HG03354 (cell line): Measurements from ENCODE around the gene CSAG3.
"Not testable (repeated sequence)": the region's sequence is repeated elsewhere in the genome, so short reads cannot be mapped to it uniquely, and the experiment has no call there.

Experiments used
- ATAC-seq: cut with Tn5 transposase; IDR thresholded peaks from one replicate; pipeline ENCODE4 v1.9.1; 2021; ENCODE audit warnings: mild to moderate bottlenecking; ENCODE audit not compliant: unreplicated experiment, poor library complexity, severe bottlenecking

The CSAG3 gene

GRCh38 chrX:152758918-152759317 is at the start of gene CSAG3:
CSAG3 (plus strand) TSS chrX:152759218.
- ATAC-seq: not testable (repeated sequence)

GRCh38 chrX:152713195-152713594 is 45.8 kb upstream of the CSAG3 start:
- not testable (repeated sequence) for ATAC-seq

- not testable (repeated sequence) for ATAC-seq
Measured at GRCh38 chrX:152713815-152714787, 44.9 kb upstream of the CSAG3 start, which contains the start of gene MAGEA2B. MAGEA2B (plus strand) TSS chrX:152714628; CDS start chrX:152717107, 2,479 bp downstream.

DNA sequence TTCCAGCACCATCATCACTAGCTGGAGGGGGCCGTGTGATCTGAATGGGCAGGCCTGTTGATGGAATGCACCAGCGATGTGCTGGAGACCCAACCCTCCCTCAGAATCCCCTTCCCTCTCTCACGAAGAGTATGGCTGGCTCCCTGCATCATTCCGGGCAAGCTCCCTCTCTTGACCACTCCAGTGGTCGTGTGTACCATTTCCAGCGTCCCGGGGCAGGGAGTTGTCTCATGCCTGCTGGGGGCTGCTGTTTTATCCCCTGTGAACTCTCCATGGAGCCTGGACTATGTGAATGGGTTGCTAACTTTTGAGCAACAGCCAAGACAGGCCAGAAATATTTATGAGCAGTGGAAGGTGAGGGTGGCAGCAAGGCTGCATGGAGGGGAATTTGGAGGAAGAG is 33.6 kb upstream of the CSAG3 start:
- no peak for ATAC-seq

DNA sequence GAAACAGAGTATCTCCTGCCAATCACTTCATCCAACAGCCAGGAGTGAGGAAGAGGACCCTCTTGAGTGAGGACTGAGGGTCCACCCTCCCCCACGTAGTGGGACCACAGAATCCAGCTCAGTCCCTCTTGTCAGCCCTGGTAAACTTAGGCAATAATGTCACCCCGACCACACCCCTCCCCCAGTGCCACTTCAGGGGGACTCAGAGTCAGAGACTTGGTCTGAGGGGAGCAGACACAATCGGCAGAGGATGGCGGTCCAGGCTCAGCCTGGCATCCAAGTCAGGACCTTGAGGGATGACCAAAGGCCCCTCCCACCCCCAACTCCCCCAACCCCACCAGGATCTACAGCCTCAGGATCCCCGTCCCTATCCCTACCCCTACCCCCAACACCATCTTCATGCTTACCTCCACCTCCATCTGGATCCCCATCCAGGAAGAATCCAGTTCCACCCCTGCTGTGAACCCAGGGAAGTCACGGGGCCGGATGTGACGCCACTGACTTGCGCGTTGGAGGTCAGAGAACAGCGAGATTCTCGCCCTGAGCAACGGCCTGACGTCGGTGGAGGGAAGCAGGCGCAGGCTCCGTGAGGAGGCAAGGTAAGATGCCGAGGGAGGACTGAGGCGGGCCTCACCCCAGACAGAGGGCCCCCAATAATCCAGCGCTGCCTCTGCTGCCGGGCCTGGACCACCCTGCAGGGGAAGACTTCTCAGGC is 25.6 kb upstream of the CSAG3 start, which contains the start of the genes CSAG1 and MAGEA12:
CSAG1 (minus strand) TSS at position 461 of the 715 bp plus-strand sequence. CDS start 1,261 bp downstream, outside the sequence.
MAGEA12 (plus strand) TSS at position 497 of the 715 bp plus-strand sequence. CDS start 2,405 bp downstream, outside the sequence.
- no peak for ATAC-seq

DNA sequence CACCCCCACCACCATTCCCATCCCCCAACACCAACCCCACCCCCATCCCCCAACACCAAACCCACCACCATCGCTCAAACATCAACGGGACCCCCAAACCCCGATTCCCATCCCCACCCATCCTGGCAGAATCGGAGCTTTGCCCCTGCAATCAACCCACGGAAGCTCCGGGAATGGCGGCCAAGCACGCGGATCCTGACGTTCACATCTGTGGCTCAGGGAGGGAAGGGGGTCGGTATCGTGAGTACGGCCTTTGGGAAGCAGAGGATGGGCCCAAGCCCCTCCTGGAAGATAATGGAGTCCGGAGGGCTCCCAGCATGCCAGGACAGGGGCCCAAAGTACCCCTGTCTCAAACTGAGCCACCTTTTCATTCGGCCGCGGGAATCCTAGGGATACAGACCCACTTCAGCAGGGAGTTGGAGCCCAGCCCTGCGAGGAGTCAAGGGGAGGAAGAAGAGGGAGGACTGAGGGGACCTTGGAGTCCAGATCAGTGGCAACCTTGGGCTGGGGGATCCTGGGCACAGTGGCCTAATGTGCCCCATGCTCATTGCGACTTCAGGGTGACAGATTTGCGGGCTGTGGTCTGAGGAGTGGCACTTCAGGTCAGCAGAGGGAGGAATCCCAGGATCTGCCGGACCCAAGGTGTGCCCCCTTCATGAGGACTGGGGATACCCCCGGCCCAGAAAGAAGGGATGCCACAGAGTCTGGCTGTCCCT is 24.7 kb upstream of the CSAG3 start:
- ATAC-seq: not testable (repeated sequence)

DNA sequence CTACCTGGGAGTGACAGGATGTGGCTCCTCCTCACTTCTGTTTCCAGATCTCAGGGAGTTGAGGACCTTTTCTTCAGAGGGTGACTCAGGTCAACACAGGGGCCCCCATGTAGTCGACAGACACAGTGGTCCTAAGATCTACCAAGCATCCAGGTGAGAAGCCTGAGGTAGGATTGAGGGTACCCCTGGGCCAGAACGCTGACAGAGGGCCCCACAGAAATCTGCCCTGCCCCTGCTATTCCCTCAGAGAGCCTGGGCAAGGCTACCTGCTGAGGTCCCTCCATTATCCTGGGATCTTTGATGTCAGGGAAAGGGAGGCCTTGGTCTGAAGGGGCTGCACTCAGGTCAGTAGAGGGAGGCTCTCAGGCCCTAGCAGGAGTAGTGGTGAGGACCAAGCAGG is 23.9 kb upstream of the CSAG3 start:
- ATAC-seq: no peak

GRCh38 chrX:152735860-152736511 is 23.0 kb upstream of the CSAG3 start:
- no peak for ATAC-seq

DNA sequence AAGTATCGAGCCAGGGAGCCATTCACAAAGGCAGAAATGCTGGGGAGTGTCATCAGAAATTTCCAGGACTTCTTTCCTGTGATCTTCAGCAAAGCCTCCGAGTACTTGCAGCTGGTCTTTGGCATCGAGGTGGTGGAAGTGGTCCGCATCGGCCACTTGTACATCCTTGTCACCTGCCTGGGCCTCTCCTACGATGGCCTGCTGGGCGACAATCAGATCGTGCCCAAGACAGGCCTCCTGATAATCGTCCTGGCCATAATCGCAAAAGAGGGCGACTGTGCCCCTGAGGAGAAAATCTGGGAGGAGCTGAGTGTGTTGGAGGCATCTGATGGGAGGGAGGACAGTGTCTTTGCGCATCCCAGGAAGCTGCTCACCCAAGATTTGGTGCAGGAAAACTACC is 22.5 kb upstream of the CSAG3 start:
- ATAC-seq: not testable (repeated sequence)

DNA sequence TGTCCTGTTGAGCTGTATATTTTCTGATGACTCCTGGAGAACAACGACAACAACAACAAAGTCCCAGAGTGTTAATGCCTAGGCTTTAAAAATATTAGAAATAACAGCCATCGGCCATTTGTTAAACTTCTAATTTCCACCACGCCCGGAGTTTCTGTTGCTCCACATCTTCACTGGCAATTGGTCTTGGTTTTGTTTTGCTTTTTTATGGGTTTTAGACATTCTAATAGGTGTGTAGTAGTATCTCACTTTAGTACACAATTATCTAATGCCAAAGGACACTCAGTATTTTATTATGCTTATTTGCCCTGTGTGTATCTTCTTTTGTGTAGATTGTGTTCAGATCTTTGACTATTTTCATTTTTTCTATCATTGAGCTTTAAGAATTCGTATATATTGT is 20.5 kb upstream of the CSAG3 start:
- no peak for ATAC-seq

DNA sequence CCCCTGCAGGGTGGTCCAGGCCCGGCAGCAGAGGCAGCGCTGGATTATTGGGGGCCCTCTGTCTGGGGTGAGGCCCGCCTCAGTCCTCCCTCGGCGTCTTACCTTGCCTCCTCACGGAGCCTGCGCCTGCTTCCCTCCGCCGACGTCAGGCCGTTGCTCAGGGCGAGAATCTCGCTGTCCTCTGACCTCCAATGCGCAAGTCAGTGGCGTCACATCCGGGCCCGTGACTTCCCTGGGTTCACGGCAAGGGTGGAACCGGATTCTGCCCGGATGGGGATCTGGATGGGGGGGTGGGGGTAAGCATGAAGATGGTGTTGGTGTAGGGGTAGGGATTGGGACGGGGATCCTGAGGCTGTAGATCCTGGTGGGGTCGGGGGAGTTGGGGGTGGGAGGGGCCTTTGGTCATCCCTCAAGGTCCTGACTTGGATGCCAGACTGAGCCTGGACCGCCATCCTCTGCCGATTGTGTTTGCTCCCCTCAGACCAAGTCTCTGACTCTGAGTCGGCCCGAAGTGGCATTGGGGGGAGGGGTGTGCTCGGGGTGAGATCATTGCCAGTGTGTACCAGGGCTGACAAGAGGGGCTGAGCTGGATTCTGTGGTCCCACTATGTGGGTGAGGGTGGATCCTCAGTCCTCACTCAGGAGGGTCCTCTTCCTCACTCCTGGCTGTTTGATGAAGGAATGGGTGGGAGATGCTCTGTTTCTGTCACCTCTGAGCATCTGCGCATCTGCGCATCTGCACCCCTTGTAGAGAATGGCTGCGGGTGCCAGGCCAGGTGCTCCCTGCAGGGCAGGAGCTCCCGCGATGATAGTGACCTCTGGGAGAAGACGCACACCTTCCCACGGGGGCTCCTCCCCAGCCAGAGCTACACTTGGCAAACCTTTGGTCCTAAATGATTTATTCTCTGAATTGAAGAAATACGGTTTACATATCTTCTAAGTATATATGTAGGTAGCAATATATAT is 5.0 kb upstream of the CSAG3 start, which contains the start of gene MAGEA2:
MAGEA2 (minus strand) TSS at position 157 of the 965 bp plus-strand sequence. CDS start 2,479 bp downstream, outside the sequence.
- not testable (repeated sequence) for ATAC-seq

GRCh38 chrX:152754871-152755270 is 4.1 kb upstream of the CSAG3 start:
- not testable (repeated sequence) for ATAC-seq

DNA sequence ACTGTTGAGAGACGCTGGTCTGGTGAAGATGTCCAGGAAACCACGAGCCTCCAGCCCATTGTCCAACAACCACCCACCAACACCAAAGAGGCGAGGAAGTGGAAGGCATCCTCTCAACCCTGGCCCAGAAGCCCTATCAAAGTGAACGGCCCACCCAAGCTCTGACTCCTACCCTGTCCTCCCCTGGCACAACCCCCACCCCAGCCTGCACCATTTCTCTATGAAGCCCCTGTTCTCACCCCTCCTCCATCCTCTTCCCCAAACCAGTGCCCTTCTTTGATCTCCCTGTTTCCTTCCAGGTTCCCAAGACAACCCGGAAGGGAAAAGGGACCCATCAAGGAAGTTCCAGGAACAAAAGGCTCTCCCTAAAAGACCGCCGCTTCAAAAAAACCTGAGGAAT is 526 bp downstream of the CSAG3 start:
- not testable (repeated sequence) for ATAC-seq

- not testable (repeated sequence) for ATAC-seq
Measured at GRCh38 chrX:152761582-152761981, 2.6 kb downstream of the CSAG3 start.

- not testable (repeated sequence) for ATAC-seq
Measured at GRCh38 chrX:152766562-152766961, 7.5 kb downstream of the CSAG3 start.

DNA sequence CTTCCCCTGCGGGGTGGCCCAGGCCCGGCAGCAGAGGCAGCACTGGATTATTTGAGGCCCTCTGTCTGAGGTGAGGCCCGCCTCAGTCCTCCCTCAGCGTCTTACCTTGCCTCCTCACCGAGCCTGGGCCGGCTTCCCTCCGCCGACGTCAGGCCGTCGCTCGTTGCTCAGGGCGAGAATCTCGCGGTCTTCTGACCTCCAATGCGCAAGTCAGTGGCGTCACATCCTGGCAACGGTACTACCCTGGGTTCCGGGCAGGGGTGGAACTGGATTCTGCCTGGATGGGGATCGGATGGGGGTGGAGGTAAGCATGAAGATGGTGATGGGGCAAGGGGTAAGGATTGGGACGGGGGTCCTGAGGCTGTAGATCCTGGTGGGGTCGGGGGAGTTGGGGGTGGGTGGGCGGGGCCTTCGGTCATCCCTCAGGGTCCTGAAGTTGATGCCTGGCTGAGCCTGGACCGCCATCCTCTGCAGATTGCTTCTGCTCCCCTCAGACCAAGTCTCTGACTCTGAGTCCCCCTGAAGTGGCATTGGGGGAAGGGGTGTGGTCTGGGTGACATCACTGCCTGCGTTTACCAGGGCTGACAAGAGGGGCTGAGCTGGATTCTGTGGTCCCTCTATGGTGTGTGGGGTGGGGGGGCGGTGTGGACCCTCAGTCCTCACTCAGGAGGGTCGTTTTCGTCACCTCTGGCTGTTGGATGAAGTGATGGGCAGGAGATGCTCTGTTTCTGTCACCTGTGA is 10.7 kb downstream of the CSAG3 start, which contains the start of gene MAGEA6:
MAGEA6 (minus strand) TSS at position 141 of the 741 bp plus-strand sequence. CDS start 2,039 bp downstream, outside the sequence.
- ATAC-seq: not testable (repeated sequence)

GRCh38 chrX:152787062-152787461 is 28.0 kb downstream of the CSAG3 start:
- ATAC-seq: peak; percentile 88
